Cerebellar cortex (tissue), 1 donor: ENCODE measurements around the gene CHST11.

Experiments
- DNase-seq: peaks from one replicate; pipeline ENCODE4 v3.0.0-alpha.2; 2015; ENCODE audit warnings: low spot score

CHST11 gene

DNA sequence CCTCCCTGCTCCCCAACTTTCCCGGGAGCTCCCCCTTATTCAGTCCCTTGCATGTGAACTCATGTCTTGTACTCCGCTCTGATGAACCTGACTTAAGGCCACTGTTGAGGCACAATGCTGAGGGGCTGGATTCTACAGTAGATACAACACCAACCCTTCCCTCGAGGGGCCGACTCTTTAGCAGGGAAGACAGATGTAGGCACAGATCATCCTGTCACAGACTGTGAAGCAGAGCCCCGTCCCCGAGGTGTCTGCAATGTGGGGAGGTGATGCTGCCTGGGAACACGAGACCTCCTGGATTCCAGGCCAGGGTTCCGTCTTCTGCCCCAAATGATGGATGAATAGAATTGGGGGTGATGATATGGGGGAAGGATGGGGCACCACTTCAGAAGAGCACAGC is 175.1 kb downstream of the CHST11 start:
- no peak for DNase-seq

GRCh38 chr12:104632724-104633201 is 176.0 kb downstream of the CHST11 start:
- DNase-seq: no peak

- DNase-seq: no peak
Observed at GRCh38 chr12:104634044-104634443, 177.3 kb downstream of the CHST11 start.

- no peak for DNase-seq
Observed at GRCh38 chr12:104634852-104635251, 178.1 kb downstream of the CHST11 start.

DNA sequence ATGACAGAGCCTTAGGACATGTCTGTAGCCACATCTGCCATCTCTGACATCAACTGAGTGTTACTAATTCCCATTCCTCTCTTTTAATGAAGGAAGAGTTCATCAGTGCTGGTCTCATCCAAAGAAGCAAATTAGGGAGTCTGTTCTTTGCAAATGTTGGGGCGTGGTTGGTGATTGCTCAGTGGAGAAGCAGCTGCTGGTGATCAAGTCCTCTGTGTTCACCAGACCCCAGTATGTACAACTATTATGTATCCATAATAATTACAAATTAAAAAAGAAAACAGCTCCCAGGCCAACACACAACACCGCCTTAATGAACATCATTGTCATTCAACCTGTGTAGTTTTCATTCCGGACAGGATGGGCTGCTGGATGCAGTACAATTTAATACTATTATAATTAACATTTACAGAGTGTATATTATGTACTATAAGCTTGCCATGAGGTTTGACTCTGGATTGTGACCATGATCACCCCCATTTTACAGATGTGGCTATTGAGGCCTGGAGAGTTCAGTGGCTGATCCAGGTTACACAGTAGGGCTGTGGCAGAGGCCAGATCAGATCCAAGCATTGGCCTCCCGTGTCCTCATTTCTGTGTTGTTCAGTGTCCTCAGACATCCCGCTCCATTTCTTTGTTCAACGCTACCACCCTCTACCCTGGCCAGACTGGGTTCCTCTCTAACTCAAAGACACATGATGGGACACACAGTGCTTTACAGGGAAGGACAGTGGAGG is 179.0 kb downstream of the CHST11 start:
- DNase-seq: no peak

DNA sequence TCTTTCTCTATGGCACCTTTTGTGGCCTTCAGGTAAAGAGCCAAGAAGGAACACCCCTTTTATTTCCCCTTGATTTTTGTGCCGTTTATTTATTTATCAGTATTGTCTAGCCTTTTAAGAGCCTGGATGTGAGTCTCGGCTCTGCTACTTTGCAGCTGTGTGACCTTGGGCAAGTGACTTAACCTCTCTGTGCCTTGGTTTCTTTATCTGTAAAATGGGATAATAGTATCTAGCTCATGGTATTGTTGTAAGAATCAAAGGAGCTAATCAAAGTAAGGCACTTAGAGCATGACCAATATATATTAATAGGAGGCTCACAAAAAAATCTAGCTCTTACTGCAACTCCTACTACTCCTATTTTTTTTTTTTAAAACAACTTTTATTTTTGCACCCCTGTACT is 179.7 kb downstream of the CHST11 start:
- DNase-seq: no peak

- no peak for DNase-seq
Observed at GRCh38 chr12:104637604-104638003, 180.9 kb downstream of the CHST11 start.

DNA sequence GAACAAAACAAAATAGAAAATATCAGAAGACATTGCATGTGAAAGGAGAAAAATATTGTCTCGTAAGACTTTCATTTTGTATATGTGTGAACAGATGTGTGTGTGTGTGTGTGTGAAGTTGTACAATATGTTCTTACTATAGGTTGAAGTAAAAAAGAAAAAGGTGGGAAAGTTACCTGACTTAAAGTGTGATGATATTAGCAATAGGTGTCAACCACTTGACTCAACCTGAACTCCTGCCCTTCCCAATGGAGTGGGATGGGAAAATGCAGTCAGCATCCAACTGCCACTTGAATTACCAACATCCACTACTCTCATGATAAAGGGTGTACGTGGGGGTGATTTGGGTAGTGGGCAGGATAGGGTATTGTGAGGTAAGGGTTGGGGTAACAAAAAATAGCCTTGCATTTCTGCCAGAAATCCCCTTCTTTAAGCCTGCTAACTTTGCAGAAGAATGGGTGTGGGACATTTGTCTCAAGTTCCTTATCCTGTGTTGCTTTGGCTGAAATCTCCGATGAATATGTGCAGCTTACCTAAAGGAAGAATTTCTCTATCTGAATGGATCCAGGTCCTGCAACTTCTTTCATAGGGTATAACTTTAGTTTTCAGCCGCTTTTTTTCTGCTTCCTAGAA is 181.6 kb downstream of the CHST11 start:
- no peak for DNase-seq

DNA sequence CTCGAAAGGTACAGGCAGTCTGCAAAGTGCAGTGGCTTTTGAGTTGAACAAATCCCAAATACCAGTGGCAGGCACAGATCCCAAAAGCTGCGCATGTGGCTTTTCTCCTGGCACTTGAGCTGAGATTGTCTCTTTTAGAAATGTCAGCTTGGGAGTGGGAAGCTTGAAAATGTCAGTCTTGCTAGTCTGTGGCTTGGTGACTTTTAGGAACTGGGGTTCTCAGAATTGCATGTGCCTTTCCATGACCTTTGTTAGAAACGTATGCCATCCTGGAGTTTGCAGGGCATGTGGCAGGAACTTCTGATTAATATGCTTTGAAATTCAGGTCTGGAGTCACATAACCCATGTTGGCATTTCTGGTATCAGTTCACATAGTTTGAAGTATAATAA is 182.1 kb downstream of the CHST11 start:
- DNase-seq: no peak

DNA sequence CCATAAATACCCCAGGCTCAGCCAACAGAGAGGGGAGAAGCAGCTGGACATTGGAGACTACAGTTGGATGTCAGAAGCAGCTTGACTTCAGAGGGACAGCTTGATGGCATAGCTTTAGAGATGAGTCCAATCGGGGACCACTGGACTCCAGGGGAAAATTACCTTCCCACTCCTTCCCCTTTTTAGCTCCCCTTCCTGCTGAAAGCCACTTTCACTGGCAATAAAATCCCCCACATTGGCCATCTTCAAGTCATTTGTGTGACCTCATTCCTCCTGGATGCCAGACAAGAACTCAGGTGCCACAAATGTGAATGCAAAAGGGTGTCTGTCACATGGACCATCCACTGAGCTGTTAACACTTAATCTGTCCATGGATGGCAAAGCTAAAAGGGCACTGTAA is 184.2 kb downstream of the CHST11 start:
- no peak for DNase-seq

DNA sequence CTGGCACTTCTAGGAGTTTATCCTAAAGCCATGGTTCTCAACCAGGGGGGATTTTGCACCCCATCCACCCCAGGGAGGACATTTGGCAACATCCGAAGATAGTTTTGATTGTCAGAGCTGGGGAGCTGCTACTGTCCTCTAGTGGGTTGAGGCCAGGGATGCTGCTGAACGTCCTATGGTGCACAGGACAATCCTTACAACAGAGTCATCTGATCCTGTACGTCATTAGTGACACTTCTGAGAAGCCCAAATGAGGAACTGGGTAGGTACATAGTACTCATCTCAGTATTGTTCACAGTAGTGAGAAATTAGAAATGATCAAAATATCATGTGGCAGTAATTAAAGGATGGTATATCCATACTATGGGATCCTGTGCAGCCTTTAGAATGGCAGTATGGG is 185.1 kb downstream of the CHST11 start:
- no peak for DNase-seq

GRCh38 chr12:104643093-104643818 is 186.5 kb downstream of the CHST11 start:
- no peak for DNase-seq

- no peak for DNase-seq
Observed at GRCh38 chr12:104643819-104644669, 187.3 kb downstream of the CHST11 start.

DNA sequence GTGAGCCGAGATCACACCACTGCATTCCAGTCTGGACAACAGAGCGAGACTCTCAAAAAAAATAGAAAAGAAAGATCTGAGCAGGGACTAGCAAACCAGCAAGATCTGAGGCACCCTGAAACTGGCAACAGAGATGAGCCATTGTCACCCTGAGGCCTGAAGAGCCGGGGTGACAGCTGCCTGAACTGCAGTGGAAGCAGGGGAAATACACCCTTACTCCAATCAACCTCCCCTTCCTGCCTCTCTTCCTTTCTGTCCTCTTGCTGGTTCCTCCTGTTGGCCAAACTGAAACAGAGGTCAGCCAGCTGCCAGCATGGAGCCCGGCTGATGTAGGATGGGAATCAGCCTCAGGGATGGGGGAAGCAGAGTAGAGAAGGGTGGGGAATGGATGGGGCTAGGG is 192.0 kb downstream of the CHST11 start:
- no peak for DNase-seq

- DNase-seq: no peak
Observed at GRCh38 chr12:104649217-104649824, 192.6 kb downstream of the CHST11 start.

GRCh38 chr12:104649921-104650320 is 193.2 kb downstream of the CHST11 start:
- DNase-seq: no peak

GRCh38 chr12:104650541-104650940 is 193.8 kb downstream of the CHST11 start:
- no peak for DNase-seq

- no peak for DNase-seq
Observed at GRCh38 chr12:104651811-104652210, 195.1 kb downstream of the CHST11 start.

GRCh38 chr12:104652358-104652757 is 195.6 kb downstream of the CHST11 start:
- no peak for DNase-seq

GRCh38 chr12:104652910-104653309 is 196.2 kb downstream of the CHST11 start:
- DNase-seq: no peak
